K562 (cell line): Measurements from ENCODE around the gene SYT13. TPM values are rescaled to one million over a fixed set of nuclear protein-coding genes. Genes with fewer than 3 reads are reported as not detected.

Source experiments
- EGR1 ChIP-seq: fragments of 450-650 bp; conservative IDR thresholded peaks from 2 replicates; pipeline ENCODE4 v1.6.1; 2017; ENCODE audit warnings: mild to moderate bottlenecking
- ZBTB17 ChIP-seq: fragments of 450-650 bp; formaldehyde crosslinking; IDR thresholded peaks from 2 replicates; pipeline ENCODE4 v1.4.0; 2020; ENCODE audit warnings: mild to moderate bottlenecking
- polyA plus RNA-seq, 8 experiments: library from polyadenylated mRNA; depleted of rRNA in 4 of 8; stranded (reverse) in 5 of 8; unstranded in 3 of 8; fragments of >200 nt; fragmentation: Nextera tagmentation in 2 of 8; fragmentation: Illumina TruSeq in 1 of 8; extraction: Ambion mirVana in 2 of 8; extraction: Trizol in 1 of 8; gene quantifications; 2 replicates each; pipeline versions ENCODE4 v1.2.1 to v1.2.3, GENCODE V29; 2011 to 2014; ENCODE audit warnings: inconsistent platforms in 1 of 8, missing spikeins in 1 of 8
- total RNA-seq, 7 experiments: library from RNA; depleted of rRNA in 6 of 7; stranded (reverse); fragments of >200 nt in 6 of 7; fragmentation: Illumina TruSeq in 2 of 7; extraction: Trizol in 2 of 7; gene quantifications; 2 replicates each; pipeline versions ENCODE4 v1.2.1 to v1.2.3, GENCODE V29; 2011 to 2021; ENCODE audit warnings: low replicate concordance in 1 of 7
- TF ChIP-seq, protein P1 (sequence below), 2 experiments: fragments of 450-650 bp; IDR thresholded peaks; 2 replicates each; pipeline ENCODE4 v1.6.1; 2018; ENCODE audit warnings: mild to moderate bottlenecking in 2 of 2, low read depth in 1 of 2; ENCODE audit not compliant: partially characterized antibody in 2 of 2
- TF ChIP-seq, protein P2 (sequence below): IDR thresholded peaks from 2 replicates; pipeline ENCODE4 v1.6.1; 2011; ENCODE audit warnings: borderline replicate concordance, low read depth, mild to moderate bottlenecking, moderate library complexity, low read length; ENCODE audit not compliant: insufficient read depth, poor library complexity, severe bottlenecking
- TF ChIP-seq, protein P3 (sequence below): sonication (generic); formaldehyde crosslinking; IDR thresholded peaks from 2 replicates; pipeline ENCODE4 v1.8.0; 2022; ENCODE audit warnings: mild to moderate bottlenecking, missing genetic modification reagents, borderline replicate concordance

Gene SYT13
- total and polyA plus RNA-seq, 9 of the 15 experiments (the other 6 are each of a cell fraction or from before 2014, with no cell fraction given), result under 0.01 to 0.13 (median 0.08) TPM; not detected in 2

DNA sequence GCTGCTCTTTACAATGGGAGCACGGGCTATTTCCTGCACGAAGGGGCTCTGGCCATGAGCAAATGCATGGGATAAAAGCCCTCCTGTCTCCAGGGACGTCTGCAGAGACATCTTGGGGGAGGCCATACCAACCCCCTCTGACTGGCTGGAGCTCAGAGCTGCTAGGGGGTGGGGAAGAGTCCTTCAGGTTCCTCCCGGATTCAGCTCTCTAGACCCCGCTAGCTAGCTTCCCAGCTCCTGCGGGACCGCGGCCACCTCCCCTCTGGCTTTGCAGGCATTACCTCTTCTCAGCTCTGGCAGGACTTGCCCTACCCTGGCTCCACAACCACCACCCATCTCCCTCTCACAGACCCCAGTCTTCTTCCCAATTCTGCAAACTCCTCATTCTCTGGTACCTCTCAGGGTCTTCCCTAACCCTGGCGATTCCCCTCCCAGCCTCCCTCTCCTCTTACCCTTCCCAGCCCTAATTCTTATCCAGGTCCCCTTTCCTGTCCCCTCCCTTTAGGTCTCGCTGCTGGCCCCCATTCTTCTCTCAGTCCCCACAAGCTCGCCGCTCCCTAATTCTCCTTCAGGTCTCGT, 802 bp downstream of the SYT13 start (continued):
- TF ChIP-seq, protein P1, sequence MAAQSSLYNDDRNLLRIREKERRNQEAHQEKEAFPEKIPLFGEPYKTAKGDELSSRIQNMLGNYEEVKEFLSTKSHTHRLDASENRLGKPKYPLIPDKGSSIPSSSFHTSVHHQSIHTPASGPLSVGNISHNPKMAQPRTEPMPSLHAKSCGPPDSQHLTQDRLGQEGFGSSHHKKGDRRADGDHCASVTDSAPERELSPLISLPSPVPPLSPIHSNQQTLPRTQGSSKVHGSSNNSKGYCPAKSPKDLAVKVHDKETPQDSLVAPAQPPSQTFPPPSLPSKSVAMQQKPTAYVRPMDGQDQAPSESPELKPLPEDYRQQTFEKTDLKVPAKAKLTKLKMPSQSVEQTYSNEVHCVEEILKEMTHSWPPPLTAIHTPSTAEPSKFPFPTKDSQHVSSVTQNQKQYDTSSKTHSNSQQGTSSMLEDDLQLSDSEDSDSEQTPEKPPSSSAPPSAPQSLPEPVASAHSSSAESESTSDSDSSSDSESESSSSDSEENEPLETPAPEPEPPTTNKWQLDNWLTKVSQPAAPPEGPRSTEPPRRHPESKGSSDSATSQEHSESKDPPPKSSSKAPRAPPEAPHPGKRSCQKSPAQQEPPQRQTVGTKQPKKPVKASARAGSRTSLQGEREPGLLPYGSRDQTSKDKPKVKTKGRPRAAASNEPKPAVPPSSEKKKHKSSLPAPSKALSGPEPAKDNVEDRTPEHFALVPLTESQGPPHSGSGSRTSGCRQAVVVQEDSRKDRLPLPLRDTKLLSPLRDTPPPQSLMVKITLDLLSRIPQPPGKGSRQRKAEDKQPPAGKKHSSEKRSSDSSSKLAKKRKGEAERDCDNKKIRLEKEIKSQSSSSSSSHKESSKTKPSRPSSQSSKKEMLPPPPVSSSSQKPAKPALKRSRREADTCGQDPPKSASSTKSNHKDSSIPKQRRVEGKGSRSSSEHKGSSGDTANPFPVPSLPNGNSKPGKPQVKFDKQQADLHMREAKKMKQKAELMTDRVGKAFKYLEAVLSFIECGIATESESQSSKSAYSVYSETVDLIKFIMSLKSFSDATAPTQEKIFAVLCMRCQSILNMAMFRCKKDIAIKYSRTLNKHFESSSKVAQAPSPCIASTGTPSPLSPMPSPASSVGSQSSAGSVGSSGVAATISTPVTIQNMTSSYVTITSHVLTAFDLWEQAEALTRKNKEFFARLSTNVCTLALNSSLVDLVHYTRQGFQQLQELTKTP (IDR thresholded peaks at IDR 0.05; ENCODE audit: low read depth in 1 of 2, partially characterized antibody in 2 of 2), result no peak
- TF ChIP-seq, protein P2, sequence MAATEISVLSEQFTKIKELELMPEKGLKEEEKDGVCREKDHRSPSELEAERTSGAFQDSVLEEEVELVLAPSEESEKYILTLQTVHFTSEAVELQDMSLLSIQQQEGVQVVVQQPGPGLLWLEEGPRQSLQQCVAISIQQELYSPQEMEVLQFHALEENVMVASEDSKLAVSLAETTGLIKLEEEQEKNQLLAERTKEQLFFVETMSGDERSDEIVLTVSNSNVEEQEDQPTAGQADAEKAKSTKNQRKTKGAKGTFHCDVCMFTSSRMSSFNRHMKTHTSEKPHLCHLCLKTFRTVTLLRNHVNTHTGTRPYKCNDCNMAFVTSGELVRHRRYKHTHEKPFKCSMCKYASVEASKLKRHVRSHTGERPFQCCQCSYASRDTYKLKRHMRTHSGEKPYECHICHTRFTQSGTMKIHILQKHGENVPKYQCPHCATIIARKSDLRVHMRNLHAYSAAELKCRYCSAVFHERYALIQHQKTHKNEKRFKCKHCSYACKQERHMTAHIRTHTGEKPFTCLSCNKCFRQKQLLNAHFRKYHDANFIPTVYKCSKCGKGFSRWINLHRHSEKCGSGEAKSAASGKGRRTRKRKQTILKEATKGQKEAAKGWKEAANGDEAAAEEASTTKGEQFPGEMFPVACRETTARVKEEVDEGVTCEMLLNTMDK, result no peak
- TF ChIP-seq EGR1 (no peak), ZBTB17 (CRISPR knock-in tag) (no peak)
- TF ChIP-seq, protein P3, sequence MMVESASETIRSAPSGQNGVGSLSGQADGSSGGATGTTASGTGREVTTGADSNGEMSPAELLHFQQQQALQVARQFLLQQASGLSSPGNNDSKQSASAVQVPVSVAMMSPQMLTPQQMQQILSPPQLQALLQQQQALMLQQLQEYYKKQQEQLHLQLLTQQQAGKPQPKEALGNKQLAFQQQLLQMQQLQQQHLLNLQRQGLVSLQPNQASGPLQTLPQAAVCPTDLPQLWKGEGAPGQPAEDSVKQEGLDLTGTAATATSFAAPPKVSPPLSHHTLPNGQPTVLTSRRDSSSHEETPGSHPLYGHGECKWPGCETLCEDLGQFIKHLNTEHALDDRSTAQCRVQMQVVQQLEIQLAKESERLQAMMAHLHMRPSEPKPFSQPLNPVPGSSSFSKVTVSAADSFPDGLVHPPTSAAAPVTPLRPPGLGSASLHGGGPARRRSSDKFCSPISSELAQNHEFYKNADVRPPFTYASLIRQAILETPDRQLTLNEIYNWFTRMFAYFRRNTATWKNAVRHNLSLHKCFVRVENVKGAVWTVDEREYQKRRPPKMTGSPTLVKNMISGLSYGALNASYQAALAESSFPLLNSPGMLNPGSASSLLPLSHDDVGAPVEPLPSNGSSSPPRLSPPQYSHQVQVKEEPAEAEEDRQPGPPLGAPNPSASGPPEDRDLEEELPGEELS (CRISPR knock-in tag), result no peak
